NCI-H2081 treated with DMSO at 0.1 percent for 48 hours (cell line): ENCODE results near the gene SMIM11.
"Not testable (repeated sequence)": the region's sequence is repeated elsewhere in the genome, so short reads cannot be mapped to it uniquely, and the experiment has no call there.

Experiments used
- DNase-seq: peaks from one replicate; lab custom pipeline; 2025; lab: John Stamatoyannopoulos, UW

The SMIM11 gene

DNA sequence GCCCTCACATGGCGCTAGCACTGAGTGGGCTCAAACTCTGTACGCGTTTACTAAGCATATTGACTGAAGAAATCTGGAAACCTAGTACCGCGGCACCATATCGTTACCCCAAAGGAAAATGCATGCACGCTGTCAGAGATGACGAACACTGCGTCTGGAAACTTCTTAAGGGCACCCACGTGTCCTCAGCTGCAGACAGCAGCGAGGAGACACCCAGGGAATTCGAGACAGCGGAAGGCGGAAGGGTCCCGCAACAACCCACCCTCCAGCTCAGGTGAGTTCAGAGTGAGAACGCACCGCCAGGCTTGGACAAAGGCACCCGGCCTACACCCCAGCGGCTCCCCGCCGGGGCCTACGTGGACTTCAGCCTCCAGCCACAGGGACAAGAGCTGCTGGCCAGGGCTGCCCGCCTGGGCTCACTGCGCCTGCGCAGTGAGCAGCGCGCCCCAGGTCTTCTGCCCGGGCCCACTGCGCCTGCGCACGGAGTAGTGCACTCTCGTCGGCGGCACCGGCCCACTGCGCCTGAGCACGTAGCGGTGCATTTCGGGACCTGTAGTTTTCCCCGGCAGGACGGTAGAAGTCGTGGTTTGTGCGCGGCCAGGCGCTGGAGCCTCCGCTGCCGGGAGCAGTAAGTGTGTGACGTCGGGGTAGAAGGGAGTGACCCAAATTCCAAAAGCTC is at the start of gene SMIM11:
Gene SMIM11, plus strand, starts transcription at position 568 of the 679 bp plus-strand sequence. CDS start 3,998 bp downstream, outside the sequence.
- not testable (repeated sequence) for DNase-seq

DNA sequence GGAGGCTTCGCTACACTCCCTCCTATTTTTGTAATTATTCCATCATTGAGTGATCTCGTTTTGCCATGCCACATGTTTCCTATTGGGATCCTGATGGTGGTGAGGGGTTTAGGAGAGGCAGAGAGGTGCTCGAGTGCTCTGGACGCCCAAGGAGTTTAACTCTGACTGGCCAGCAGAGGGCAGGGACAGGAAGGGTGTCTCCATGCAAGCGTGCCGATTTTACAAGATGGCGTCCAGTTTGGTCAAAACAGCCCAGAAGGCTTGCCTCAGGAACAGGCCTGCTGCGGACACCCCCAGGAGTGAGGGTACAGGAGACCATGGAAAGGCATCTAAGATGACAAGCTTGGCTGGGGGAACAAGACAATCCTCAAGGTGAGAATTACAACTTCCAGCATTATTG is 45.3 kb upstream of the SMIM11 start:
- no peak for DNase-seq

DNA sequence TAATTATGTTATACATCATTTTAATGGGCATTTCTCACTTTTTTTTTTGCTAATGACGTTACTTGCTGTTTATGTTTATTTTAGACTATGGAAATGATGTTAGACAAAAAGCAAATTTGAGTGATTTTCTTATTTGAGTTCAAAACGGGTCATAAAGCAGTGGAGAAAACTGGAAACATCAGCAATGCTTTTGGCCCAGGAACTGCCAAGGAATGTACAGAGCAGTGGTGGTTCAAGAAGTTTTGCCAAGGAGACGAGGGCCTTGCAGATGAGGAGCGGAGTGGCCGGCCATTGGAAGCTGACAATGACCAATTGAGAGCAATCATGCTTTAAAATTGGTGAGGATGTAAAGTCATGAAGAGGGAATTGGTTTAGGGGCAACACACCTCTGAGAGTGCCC is 43.6 kb upstream of the SMIM11 start:
- DNase-seq, result no peak

GRCh38 chr21:34332347-34332746 is 43.0 kb upstream of the SMIM11 start:
- DNase-seq, result no peak

DNA sequence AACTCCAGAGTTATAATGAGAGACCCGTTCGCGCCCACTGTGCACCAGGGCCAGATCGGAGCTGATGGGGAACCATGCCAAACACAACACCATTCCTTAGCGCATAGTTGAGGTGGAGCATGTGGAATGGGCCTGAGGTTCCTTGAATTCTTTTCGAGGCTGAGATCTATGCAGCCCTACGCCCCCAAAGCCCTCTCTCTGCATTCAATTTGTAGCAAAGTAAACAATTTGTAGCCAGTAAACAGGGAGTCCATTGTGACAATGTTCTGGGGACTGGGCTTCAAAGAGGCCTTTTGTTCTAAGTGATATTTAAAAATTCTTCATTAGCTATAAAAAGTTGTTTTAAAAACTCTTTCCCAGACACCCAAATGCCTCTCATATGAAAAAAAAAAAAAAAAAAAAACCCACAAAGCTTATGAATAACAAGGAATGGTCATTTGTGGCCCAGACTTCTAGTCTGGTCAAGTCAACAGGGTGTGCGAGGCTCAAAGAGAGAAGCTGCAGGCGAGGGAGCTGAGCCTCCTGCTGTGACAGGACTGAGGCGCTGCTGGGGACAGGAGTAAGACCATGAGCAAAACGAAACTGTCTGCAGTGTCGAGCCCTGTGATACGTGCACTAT is 42.1 kb upstream of the SMIM11 start:
- DNase-seq, result no peak

GRCh38 chr21:34335316-34335715 is 40.0 kb upstream of the SMIM11 start:
- no peak for DNase-seq

GRCh38 chr21:34336245-34336644 is 39.1 kb upstream of the SMIM11 start:
- no peak for DNase-seq

DNA sequence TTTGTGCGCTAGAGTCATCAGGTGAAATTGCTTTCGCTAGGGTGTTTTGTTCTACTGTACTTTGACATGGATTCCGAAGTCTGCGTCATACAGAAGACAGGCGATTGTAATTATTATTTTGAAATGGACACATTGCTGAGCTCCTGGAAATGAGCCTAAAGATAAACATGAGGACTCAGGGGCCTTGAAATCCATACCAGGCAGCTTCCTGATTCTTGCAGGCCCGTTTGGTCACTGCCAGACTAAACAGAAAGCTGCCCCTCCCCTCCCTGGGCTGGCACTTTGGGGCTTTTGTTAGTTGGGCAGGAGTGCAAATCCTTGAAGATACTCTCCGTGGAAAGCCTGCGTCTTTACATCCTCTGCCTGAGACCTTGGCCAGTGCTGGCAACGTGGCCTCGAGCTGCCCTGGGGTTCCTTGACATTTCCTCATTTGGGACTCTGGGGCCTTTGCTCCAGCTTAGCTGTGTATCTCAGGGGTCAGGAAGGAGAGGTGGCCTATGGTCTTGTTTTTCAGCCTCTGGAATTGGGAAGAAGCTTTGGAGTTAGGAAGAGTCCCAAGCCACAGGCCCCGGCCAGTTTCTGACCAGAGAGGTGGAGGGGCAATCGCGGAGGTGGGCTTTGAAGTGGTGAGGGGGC is 38.4 kb upstream of the SMIM11 start:
- no peak for DNase-seq

- DNase-seq, result no peak
Measured at GRCh38 chr21:34337741-34338140, 37.6 kb upstream of the SMIM11 start.

DNA sequence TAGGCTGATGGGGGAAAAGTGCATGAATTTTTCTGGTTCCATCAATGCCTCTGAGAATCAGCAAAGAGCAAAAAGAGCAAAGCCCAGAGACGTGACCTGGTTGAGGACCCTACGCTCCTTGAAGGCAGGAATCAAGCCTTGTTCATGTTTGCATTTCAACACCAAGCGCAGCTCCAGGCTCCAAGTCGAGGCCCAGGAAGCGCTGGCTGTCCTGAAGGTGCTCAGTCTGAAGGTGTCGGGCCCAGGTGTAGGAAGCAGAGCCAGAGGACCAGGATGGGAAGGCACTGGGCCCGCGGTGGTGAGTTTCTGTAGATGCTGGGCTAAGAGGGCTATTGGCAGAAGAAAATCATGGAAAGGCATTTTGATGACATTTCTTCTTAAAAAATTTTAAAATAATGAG is 37.1 kb upstream of the SMIM11 start:
- no peak for DNase-seq

- no peak for DNase-seq
Measured at GRCh38 chr21:34340061-34340460, 35.2 kb upstream of the SMIM11 start.

DNA sequence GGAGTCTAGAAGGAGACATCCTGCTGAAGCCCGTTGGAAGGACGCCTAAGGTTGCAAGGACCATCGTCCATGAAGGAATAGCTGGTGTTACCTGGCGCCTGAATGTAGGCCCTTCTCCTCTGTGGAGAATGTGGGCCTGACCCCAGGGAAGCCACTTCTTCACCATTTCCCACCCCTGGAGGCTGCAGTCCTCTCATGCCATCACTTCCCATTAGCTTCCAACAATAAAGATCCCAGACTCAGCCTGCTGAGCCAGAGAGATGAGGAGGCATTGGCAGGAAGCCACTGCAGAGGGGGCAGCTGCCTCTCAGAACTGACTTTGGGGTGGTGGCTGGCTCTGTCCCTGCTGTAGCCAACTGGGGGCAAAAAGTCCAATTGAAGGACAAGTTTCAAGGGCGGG is 32.8 kb upstream of the SMIM11 start:
- DNase-seq, result no peak

DNA sequence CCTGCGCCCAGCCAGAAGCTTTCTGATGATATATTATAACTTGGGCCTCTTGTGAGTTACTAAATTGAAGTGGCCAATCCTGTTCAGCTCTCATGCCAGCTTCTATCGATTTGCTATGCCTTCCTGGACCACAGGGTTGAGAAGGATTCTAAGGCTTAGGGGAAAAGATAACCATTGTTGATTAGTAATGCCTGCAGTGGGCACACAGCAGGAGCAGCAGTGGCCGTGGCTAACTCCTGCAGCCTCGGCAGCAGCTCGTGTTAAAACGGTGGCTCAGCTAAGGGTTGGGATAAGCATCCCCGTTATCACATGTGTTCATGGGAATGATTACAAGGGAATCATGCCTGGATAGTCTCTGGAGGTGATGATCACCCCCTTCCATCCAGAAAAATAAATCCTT is 32.0 kb upstream of the SMIM11 start:
- DNase-seq, result no peak

GRCh38 chr21:34343838-34344381 is 31.4 kb upstream of the SMIM11 start:
- DNase-seq, result no peak

DNA sequence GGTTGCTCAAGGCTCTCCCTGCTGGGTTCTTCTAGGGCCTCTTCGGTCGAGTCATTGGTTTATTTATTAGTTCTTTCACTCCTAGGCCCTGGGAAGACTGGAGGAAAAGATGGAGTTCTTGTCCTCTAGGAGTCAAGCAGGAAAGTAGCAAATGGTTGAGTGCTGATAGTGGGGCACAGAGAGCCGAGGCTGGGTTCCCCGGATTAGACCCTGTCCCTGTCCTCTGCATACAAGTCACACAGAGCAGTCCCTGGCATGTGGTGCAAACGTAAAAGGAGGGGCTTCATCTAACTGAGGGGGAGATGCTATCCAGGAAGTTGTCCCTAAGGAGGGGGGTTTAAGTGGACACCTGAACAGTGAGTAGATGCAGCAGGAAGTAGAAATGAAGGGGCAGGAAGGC is 30.7 kb upstream of the SMIM11 start:
- DNase-seq, result no peak

GRCh38 chr21:34345091-34345871 is 30.0 kb upstream of the SMIM11 start:
- no peak for DNase-seq

GRCh38 chr21:34345892-34346291 is 29.4 kb upstream of the SMIM11 start:
- no peak for DNase-seq

DNA sequence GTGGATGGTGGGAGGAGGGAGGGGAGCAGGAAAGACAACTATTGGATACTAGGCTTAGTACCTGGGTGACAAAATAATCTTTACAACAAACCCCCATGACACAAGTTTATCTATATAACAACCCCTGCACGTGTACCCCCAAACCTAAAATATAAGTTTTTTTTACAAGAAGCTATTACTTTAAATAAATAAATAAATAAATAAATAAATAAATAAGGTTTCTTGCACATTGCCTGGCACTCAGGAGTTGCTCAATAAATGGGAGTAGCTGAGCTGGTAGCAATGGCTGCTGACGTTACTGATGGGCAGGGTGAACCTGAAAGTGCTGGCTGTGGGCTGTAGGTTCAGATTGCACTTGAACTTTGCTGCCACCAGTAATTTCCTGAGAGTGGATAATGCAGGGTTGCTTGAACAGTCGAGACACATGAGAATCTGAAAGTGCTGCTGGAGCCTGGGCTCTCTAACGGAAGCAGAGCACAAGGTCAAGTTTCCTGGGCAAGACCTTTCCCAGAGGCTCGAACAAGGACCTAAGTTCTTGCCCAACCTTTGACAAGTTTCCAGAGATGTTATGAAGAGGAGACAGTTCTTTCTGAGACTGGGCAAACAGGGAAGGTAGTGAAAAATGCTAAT is 26.3 kb upstream of the SMIM11 start:
- no peak for DNase-seq

GRCh38 chr21:34351786-34352241 is 23.5 kb upstream of the SMIM11 start:
- DNase-seq, result peak; percentile 46

DNA sequence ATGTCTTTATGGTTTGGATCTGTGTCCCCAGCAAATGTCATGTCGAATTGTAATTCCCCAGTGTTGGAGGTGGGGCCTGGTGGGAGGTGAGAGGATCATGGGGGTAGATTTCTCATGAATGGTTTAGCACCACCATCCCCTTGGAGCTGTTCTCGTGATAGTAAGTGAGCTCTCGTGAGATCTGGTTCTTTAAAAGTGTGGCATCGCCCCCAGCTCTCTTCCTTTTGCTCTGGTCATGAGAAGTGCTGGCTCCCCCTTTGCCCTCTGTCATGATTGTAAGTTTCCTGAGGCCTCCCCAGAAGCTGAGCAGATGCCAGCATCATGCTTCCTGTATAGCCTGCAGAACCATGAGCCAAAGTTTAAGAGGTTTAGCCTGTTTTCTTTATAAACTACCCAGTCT is 22.8 kb upstream of the SMIM11 start:
- DNase-seq, result no peak

DNA sequence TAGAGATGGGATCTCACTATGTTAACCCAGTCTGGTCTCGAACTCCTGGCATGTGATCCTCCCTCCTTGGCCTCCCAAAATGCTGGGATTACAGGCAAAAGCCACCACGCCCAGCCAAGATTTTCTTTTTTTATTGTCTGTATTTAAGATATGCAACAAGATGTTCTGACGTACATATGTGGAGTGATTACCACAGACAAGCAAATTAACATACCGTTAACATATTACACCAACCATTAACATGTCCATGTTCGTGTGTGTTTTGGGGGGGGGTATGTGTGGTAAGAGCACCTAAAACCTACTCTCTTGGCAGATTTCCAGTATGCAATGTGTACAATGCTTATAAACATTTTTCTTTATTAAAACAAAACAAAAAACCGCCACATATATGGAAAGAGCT is 22.1 kb upstream of the SMIM11 start:
- DNase-seq, result no peak

- no peak for DNase-seq
Measured at GRCh38 chr21:34354836-34355235, 20.5 kb upstream of the SMIM11 start.
